Embryonic facial prominence (tissue), 1 donor: ENCODE data around the gene HMGCS2.

Experiments used
- DNase-seq: peaks from one replicate; pipeline ENCODE4 v3.0.0-alpha.2; 2016; ENCODE audit errors: extremely low spot score

Gene HMGCS2

GRCh38 chr1:119768778-119769177, at the start of gene HMGCS2:
HMGCS2 (minus strand) TSS chr1:119768905; CDS start chr1:119768844, 61 bp downstream.
- DNase-seq, result no peak

GRCh38 chr1:119818181-119818580, 49.5 kb upstream of the HMGCS2 start:
- no peak for DNase-seq

DNA sequence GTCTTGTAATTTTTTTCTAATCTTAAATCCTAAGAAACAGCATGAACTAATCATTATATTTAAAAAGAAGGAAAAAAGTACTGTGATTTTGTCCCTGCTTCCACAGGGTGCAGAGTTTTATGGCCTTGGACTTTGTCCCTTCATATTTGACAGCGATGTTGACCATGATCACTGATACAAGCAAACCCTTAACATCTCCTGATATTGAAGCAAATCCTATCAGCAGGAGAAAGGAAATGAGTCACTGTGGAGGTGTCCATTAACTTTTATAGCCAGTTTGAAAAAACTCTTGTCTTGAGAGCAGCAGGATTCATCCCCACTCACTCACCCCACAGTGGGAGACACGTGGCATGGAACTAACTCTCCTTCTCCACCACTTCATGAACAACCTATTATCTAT, 47.7 kb upstream of the HMGCS2 start:
- no peak for DNase-seq

DNA sequence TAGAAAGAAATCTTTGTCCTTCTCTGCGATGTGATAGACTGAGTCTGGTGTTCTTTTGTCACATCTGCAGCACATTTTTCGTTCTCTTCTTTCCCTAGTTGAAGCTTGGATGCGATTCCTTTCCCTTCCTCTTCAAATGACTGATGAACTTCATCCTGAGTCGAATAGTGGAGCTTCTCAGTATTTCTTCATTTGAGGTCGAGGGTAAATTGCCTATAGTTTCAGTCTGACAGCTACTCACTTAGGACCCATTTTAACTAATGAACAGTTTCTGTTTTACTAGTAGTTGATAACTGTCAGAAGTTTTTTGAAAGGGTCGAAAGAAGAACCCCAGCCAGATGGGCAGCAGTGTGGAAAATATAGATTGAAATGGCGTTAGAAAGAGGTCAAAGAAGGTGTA, 47.2 kb upstream of the HMGCS2 start:
- no peak for DNase-seq

GRCh38 chr1:119815361-119815760, 46.7 kb upstream of the HMGCS2 start:
- no peak for DNase-seq

GRCh38 chr1:119814288-119814687, 45.6 kb upstream of the HMGCS2 start:
- no peak for DNase-seq

DNA sequence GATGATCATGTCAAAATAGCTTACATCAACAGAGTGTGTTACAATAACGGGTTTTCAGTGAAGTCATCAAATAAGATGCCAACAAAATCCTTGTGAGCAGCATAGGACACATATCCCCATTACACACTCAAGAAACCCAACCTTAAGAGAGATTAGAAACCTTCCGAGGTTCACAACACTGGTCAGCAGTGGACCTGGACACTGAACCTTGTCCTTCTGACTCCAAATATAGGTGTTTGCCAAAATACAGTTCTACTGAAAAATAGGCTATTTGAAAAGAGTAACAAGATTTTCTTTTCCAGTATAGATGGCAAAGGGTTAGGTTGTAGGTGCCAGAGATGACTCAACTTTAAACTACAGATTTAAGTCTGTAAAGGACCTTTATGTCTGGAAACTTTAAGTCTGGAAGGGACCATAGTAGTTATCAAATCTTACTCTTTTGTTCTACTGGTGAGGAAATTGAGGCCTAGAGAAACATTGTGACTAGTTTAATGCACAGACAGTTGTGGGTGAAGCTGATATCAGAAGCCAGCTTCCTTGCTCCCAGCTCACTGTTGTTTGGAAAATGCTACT, 43.4 kb upstream of the HMGCS2 start:
- no peak for DNase-seq

DNA sequence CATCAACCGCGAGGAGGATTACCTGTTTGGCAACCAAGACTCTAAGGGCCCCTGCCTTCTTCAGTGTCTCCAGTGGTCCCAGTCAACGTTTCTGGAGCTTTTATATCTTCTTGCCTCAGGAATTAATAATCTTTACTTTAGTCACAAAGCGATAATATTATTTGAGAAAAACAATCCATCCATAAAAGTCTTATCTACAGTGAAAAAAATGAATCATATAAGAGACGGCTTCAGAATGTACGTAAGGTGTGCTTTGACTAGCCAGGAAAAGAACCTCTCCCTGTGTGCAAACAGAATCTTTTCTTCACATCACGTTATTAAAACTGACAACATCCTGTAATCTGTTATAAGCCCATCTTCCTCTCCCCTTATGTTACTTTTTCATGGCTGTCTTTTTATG, 42.7 kb upstream of the HMGCS2 start, which contains the start of gene REG4:
Gene REG4, minus strand, starts transcription at position 74 of the 400 bp plus-strand sequence. CDS start 2,691 bp downstream, outside the sequence.
- DNase-seq, result no peak

- DNase-seq, result peak; percentile 62
Measured at GRCh38 chr1:119808972-119809550, 40.4 kb upstream of the HMGCS2 start.

- no peak for DNase-seq
Measured at GRCh38 chr1:119808491-119808890, 39.8 kb upstream of the HMGCS2 start.

- DNase-seq, result no peak
Measured at GRCh38 chr1:119806489-119806888, 37.8 kb upstream of the HMGCS2 start.

DNA sequence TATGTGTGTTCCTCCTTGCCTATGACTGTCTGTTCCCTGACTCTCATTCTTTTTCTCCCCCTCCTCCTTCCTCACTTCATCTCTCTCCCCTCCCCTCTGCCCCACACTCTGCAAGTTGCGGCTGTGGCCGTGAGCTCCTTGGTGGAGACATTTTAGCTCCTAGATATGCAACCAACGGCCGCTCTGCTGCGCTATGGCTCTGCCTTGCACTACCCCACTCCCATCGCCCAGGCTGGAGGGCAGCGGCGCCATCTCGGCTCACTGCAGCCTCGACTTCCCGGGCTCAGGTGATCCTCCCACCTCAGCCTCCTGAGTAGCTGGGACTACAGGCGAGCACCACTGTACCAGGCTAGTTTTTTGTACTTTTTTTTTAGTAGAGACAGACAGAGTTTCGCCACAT, 37.0 kb upstream of the HMGCS2 start:
- DNase-seq, result no peak

DNA sequence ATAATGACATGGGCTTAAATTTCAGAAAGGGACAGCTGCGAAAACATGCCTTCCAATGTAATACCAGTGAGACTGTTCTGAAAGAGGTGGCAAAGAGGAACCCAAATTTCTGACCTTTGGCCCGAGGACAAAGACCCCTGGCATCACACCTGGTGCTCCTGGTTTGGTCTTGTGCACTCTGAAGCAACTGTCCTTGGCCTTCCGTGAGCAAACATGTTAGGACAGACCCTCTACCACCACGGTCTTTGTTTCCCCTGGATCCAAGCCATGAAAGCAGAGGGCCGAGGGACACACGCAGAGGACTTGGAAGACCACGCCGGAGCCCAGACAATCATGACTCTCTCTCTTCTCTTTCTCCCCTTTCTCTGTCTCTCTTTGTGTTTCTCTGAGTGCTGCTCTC, 36.5 kb upstream of the HMGCS2 start:
- DNase-seq, result no peak

GRCh38 chr1:119799599-119800177, 31.0 kb upstream of the HMGCS2 start:
- no peak for DNase-seq

DNA sequence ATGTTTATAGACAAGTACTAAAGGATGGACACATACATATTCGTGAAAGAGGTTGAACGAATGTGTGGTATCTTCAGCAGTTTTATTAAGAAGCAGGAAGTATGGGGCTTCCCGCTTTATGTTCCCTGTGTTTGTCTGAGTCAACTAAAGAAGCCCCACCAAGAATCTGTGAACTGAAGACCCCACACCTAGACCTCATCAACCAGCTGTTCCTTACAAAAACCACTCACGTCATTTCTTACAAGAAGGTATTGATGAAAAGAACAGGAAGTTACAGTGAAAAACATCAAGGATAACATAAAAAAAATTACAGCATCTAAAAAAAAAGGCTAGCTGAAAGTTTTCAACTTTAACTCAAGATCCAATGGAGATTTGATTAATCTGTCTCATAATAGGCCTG, 30.3 kb upstream of the HMGCS2 start:
- DNase-seq, result no peak

DNA sequence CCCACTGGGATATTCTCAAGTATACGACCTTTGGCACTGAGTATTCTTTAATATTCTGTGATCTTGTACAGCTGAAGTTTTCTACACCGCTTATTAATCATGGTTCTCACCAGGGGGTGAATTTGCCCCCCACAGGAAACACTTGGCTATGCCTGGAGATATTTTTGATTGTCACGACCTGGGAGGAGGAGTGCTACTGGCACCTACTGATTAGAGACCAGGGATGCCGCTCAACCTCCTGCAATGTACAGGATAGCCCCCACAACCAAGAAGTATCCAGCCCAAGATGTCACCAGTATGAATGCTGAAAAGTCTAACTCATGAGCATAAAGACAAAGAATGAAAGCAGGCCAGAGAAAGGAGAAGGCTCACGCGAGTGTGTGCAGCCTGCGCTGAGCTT, 28.9 kb upstream of the HMGCS2 start:
- DNase-seq, result no peak

DNA sequence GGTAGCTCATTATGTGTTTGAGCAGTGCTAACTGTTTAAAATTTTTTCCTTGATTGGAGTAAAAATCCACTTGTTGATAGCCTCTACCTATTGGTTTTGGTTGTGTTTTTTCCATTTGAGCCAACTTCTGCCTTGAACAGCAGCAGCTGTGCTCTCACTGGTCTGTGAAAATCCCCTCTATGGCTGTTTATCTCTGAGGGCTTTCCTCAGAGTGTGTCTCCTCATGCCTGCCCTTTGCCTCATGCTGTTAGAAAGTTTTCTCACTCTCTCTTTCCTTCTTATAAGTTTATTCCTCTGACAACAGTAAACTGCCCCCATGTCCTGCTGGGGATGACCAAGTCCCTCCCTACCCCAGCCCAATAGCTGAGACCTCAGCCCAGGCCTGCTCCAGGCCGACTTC, 28.5 kb upstream of the HMGCS2 start:
- DNase-seq, result no peak

DNA sequence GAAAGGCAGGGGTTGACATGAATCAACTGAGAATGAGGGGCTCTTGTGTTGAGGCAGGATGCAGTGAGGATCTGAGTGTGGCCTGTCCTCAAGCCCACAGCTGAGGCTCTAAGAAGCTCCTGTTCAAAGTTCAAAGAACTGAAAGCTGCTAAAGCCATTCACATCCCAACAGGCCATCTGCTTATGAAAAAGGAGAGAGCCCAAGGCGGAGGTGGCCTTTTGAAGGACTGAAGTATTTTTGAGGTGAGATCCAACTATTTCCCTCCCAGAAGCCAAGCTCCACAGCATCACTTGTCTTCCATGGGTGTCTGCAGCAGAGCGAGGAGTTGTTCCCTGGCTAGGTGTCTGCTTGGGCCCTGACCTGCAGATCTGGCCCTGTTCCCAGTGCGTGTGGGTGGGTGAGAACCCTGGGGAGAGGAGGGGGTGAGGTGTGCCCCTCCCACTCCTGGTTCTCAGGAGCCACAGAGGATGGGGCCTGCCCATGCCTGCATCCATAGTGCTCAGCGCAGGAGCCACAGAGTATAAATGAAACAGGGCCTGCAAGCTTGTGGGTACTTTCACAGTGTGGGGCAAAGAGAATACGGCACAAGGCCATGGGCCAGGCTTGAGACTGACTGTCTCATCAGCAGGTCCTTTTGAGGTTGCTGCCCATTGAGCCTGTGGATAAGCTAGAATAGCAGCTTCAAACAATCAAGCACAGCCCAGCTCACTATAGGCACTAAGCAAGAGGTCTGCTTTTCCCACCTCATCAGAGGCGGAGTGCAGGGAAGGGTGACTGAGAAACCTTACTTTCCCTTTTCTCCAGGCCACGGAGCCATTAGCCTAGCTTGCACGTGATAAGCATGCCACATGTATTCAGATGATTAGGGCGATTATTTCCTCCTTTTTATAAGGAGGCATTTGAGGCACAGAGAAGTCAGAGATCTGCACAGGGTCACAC, 26.8 kb upstream of the HMGCS2 start:
- DNase-seq, result no peak

- DNase-seq, result no peak
Measured at GRCh38 chr1:119794876-119795240, 26.2 kb upstream of the HMGCS2 start.

- DNase-seq, result no peak
Measured at GRCh38 chr1:119794230-119794875, 25.6 kb upstream of the HMGCS2 start.

GRCh38 chr1:119791377-119791776, 22.7 kb upstream of the HMGCS2 start:
- DNase-seq, result no peak
